ENCODE measurements around the gene AMH.

Gene AMH

DNA sequence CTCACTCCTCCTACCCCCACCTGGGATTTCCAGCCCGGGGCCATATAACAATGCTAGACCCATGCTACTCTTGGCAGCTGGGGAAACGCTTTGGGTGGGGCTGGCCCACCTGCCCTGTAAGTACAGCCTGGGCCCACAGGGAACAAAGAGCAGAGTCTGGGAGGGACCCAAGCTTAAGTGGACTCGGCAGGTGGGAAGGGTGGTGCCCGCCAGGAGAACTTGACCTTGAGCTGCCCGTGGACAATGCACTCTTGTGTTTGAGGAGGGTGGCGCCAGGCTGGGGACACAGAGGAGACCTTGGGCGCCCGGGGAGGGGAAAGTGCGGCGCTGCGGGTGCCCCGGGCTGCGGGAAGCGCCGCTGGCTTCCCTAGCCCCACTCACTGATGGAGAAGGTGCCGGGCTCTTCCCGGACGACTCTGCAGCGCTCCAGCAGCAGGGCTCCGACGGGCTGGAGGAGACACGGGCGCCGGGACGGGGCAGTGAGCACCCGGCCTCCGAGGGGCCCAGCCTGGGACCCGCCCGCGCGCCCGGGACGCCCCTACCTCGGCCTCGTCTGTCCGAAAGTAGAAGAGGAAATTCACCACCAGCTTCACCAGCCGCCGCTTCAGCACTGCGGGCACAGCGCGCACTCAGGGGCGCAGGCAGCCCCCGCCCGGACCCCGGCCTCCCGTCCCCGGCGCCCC lies 13.6 kb upstream of the AMH start:
- no peak for DNase-seq (ENCODE audit: low read depth in 2 of 2)

DNA sequence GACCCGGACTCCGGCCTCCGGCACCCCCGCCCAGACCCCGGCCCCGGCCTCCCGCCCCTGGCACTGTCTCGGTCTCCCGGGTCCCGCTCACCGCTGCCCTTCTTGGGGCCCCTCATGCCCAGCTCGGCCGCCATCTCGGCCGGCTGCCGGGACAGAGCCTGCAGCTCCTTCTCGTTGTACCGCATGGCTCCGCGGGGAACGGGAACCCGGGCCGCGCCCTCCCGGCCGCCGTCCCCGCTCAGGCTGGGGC lies 13.1 kb upstream of the AMH start:
- DNase-seq (ENCODE audit: low read depth in 2 of 2), result no peak

- peak; percentile 96 to 97 for DNase-seq (ENCODE audit: low read depth in 2 of 2)
These were observed 12.6 kb upstream of the AMH start, which contains the start of the genes PLEKHJ1 and SF3A2 for GRCh38 chr19:2236314-2237050. TSS of gene PLEKHJ1 (minus strand) at chr19:2236329. CDS start at chr19:2236248, 81 bp downstream. TSS of gene SF3A2 (plus strand) at chr19:2236824. CDS start at chr19:2243419, 6,595 bp downstream.

DNA sequence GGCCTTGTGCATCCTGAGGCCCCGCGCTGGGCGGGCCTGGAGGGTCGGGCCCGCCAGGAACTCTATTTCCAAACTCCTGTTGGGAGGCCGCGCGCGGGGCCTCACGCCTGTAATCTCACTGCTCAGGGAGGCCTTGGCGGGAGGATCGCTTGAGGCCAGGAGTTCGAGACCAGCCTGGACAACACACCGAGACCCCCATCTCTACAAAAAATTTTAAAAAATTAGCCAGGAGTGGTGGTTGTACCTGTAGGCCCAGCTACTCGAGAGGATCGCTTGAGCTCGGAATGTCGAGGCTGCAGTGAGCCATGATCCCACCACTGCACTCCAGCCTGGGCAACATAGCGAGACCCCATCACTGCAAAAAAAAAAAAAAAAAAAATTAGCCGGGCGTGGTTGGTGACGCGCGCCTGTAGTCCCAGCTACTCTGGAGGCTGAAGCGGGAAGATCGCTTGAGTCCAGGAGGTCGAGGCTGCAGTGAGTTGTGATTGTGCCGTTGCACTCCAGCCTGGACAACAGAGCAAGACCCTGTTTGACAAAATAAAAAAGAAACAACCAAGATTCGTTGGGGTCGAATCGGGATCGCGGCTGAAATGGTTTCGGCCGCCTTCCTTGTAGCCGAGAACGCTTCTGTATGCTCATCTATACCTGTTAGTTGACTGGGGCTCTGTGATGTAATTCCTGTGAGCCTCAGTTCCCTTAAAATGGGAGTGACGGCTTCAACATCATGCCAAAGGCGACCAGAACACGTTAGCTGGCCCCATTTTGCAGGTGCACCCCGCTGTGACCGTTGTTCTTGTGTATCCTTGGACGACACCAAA lies 11.9 kb upstream of the AMH start:
- DNase-seq (ENCODE audit: low read depth in 2 of 2), result no peak

DNA sequence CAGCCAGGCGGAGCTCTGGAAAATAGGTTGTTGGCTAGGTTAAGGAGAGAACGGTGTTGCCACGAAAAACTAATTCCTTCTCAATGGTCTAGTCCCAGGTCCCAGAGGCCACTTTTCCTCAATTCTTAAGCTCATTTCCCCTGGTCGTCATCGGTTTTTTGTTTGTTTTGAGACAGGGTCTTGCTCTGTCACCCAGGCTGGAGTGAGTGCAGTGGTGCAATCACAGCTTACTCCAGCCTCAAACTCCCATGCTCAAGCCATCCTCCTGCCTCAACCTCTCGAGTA lies 11.3 kb upstream of the AMH start:
- no peak for DNase-seq (ENCODE audit: low read depth in 2 of 2)

DNA sequence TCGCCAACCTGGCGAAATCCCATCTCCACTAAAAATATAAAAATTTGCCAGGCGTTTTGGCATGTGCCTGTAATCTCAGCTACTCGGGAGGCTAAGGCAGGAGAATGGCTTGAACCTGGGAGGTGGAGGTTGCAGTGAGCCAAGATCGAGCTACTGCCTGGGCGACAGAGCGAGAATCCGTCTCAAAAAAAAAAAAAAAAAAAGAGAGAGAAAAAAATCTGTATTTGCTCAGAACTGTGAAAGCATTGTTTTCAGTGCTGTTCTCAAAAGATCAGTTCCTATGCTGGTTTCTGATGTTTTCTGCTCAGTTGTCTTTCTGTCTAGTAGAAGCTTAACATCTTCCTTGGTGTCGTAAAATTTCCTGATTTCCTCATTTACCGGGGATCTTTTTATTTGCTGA lies 9.9 kb upstream of the AMH start:
- no peak for DNase-seq (ENCODE audit: low read depth in 2 of 2)

DNA sequence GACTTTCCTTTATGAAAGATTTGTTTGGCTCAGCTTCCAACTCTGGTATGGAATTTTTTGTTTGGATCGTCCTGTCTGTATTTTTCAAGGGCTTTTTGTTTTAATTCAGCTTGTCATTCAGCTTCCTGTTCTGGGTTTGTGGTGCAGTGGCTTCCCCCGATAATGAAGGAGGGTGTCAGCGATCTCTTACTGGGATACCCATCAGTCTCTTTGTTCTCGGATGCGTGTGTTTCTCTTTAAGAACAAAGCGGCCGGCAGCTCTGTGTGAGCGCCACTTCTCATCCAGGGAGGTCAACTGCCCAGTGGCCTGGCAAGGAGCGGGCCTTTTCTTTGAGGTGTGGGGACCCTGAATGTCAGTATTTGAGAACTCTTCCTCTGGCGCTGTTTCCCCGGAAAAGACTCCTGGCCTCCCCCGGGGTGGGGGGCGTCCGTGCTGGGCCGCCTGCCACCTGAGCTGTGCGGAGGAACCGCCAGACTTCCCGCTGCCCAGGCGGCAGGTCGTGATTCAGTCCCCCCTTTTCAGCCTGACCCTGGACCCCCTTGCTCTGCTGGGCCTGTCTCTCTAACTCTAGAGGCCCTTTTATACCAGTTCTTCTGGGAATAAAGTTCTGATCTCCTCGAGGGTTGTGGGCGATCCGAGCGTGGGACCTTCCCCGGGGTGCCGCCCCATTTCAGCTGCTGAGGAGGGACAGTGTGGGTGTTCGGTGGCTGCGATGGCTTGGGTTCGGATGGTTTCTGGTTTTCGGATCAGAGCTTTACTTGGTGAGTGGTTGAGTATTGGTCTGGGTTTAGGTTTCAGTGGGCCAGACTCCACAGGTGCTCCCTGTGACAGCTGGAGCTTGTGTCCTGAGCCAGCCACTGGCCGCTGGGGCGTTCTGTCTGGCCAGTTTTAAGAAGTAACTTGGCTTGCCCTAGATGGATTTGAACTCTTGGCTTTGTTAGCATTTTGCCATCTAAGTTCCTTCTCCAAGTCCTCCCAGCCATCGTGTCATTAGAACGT lies 9.1 kb upstream of the AMH start:
- no peak for DNase-seq (ENCODE audit: low read depth in 2 of 2)

GRCh38 chr19:2240881-2241760 lies 8.0 kb upstream of the AMH start:
- no peak for DNase-seq (ENCODE audit: low read depth in 2 of 2)

GRCh38 chr19:2242092-2242537 lies 7.0 kb upstream of the AMH start:
- no peak for DNase-seq (ENCODE audit: low read depth in 2 of 2)

- DNase-seq (ENCODE audit: low read depth in 2 of 2), result no peak
These were observed 6.3 kb upstream of the AMH start for GRCh38 chr19:2242816-2243215.

GRCh38 chr19:2243274-2244124 lies 5.6 kb upstream of the AMH start:
- DNase-seq (ENCODE audit: low read depth in 2 of 2), result no peak

DNA sequence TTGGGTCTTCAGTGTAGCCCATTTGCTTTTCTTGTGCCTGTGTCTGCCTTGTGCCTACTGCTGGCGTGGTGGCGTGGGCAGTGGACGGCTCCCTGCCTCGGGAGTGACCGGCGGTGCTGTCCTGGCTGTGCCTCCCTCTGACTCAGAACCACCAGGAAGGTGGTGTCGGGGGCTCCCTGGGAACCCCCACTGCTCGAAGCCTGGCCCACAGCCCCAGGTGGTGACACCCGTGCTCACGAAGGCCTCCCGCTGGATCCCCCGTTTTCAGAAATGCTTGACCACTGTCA lies 5.1 kb upstream of the AMH start:
- no peak for DNase-seq (ENCODE audit: low read depth in 2 of 2)

DNA sequence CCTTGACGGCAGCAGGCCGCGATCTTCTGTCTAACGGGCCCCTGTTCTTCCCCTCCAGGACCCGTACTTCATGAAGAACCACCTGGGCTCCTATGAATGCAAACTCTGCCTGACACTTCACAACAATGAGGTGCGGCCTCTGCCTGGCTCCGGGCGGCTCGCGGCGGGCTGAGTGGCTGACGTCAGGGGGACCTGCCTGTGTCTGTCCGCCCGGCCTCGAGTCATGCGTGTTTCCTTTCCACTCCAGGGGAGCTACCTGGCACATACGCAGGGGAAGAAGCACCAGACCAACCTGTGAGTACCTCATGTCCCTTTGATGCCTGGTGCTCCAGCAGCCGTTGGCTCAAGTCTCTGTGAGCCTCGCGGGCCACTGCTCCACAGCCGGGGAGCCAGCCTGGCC lies 4.6 kb upstream of the AMH start:
- no peak for DNase-seq (ENCODE audit: low read depth in 2 of 2)

DNA sequence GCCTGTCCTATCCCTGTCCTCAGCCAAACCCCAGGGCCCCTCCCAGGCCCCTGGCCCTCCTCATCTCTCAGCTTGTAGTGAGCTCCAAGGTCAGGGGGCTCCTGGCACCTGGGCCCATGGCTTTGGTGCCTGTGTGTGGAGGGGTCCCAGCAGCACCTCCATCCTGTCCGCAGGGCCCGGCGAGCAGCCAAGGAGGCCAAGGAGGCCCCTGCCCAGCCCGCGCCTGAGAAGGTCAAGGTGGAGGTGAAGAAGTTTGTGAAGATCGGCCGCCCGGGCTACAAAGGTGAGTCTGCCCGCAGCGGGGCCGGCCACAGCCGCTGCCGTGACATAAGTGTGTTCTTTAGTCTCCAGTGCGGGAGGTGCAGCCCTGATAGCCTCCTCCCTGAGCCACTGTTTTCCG lies 3.9 kb upstream of the AMH start:
- no peak for DNase-seq (ENCODE audit: low read depth in 2 of 2)

DNA sequence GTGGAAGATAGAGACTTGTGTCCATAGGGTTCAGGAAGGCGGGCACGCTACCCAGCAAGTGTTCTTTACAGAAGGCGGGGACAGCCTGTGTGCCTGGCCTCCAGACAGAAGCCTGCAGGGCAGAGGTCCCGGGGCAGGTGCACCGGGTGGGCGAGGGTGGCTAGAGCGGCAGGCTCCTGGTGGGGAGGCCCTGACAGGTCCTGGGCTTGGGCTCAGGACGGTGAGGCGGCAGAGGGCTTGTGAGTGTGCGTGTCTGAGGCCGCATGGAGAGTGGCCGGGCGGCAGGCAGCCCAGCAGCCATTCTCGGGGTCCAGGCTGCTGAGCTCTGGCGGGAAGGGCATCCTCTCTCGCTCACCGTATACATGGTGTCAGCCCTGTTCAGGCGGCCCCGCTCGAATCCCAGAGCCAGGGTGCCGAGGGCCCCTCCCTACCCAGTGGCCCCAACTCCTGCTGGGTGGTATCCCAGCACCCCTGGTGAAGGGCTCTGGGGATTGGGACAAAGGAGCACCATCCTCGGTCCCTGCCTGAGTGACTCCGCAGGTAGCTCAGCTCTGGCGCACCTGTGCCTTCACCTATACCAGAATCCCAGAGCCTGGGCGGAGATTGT lies 3.0 kb upstream of the AMH start:
- no peak for DNase-seq (ENCODE audit: low read depth in 2 of 2)

DNA sequence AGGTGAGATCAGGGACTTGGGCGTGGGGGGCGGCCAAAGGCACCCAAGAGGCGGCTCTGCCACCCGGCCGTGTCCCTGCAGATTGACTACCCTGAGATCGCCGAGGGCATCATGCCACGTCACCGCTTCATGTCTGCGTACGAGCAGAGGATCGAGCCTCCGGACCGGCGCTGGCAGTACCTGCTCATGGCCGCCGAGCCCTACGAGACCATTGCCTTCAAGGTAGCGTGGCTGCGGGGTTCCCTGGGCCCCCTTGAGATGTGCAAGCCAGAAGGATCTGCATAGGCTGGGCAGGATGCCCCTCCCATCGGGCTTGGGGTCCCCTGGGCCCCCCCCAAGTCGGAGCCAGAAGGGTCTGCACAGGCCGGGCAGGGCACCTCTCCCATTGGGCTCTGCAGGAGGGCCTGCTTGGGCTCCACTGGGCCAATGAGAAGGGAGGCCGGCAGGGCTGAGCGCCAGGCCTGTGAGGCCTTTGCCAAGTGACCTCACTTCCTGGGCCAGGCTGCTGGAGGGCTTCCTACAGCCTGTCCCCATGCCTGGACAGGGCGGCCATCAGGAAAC lies 2.2 kb upstream of the AMH start:
- DNase-seq (ENCODE audit: low read depth in 2 of 2), result no peak

GRCh38 chr19:2247433-2248101 lies 1.6 kb upstream of the AMH start:
- no peak for DNase-seq (ENCODE audit: low read depth in 2 of 2)

DNA sequence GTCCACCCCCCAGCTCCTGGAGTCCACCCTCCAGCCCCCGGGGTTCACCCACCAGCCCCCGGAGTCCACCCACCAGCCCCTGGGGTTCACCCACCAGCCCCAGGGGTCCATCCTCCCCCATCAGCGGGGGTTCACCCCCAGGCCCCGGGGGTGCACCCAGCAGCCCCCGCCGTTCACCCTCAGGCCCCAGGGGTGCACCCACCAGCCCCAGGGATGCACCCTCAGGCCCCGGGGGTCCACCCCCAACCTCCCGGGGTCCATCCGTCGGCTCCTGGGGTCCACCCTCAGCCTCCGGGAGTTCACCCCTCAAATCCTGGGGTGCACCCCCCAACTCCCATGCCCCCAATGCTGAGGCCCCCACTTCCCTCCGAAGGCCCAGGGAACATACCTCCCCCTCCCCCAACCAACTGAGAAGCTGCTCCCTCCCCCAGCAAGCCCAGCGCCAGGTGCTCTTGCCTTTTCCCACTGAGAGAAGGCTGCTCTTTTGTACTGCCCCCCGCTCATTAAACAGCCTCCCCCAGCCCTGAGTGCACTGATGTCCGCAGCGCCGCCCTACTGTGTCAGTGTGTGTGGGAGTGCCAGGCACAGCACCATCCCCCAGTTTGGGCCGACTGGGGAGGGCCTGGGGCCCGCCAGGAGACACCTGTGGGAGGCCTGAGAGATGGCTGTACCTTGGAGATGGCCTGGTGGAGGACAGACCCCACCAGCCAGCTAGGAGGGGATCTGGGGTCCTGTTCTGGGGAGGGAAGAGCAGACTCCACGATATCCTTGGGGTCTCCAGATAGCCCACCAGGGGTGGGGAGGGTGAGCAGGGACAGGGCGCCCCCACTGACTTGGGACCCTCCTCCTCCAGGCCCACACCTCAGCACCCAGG lies 750 bp upstream of the AMH start:
- no peak for DNase-seq (ENCODE audit: low read depth in 2 of 2)
